Choroid plexus epithelial cell (primary cell): ENCODE measurements around the gene RXRA.

Source experiments
- DNase-seq: peaks from one replicate; pipeline ENCODE4 v3.0.0-alpha.2; 2010; ENCODE audit warnings: low read depth
- H3K4me3 ChIP-seq: 2 replicates; pipeline ENCODE4 v1.5.1; 2011; ENCODE audit warnings: low read depth, mild to moderate bottlenecking, control low read depth, low read length, moderate library complexity
- TF ChIP-seq, protein P1 (sequence below): conservative IDR thresholded peaks from 2 replicates; pipeline ENCODE4 v1.5.1; 2011; ENCODE audit warnings: low read depth, mild to moderate bottlenecking, control low read depth, inconsistent platforms, low read length, moderate library complexity

RXRA gene

DNA sequence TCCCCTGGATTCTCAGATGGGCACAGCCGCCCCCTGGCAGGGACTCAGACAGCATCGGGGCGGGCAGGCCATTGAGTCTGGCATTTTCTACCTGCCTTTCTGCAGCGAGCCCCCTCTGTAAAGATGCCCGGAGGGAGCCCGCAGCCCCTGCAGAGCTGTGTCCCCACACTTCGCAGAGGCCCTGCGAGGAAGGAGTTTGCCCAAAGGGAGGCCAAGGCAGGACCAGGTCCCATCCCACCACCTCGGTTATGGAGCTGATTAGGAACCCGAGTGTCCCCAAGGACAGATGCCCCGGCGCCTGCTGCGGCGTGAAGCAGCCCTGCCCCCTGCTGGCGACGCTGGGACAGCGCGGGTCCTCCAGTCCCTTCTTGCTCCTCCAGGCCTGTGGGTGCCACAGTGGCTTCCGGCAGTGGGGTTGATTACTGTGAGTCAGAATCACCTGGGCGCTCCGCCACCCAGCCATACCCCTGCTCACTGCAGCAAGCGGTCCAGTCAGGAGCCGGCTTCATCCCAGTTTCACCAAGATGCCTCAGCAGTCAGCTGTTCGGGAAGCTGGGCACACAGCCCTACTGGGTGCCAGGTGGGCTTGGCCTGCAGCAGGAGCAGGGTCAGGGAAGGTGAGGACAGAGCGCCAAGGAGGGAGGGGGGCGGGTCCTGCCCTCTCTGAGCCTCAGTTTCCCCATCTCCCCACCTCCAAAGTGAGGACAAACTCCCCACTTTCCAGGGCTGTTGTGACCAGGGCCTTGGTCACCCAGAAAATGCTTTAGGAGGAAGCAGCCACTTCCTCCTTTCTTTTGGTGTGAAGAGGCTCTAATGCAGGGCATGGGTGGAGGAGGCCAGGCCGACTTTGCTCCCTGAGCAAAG is 117.2 kb downstream of the RXRA start:
- no peak overlapping the region for H3K4me3 ChIP-seq
- TF ChIP-seq, protein P1, sequence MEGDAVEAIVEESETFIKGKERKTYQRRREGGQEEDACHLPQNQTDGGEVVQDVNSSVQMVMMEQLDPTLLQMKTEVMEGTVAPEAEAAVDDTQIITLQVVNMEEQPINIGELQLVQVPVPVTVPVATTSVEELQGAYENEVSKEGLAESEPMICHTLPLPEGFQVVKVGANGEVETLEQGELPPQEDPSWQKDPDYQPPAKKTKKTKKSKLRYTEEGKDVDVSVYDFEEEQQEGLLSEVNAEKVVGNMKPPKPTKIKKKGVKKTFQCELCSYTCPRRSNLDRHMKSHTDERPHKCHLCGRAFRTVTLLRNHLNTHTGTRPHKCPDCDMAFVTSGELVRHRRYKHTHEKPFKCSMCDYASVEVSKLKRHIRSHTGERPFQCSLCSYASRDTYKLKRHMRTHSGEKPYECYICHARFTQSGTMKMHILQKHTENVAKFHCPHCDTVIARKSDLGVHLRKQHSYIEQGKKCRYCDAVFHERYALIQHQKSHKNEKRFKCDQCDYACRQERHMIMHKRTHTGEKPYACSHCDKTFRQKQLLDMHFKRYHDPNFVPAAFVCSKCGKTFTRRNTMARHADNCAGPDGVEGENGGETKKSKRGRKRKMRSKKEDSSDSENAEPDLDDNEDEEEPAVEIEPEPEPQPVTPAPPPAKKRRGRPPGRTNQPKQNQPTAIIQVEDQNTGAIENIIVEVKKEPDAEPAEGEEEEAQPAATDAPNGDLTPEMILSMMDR, result peak; percentile 96
- DNase-seq, result peak; percentile 87

DNA sequence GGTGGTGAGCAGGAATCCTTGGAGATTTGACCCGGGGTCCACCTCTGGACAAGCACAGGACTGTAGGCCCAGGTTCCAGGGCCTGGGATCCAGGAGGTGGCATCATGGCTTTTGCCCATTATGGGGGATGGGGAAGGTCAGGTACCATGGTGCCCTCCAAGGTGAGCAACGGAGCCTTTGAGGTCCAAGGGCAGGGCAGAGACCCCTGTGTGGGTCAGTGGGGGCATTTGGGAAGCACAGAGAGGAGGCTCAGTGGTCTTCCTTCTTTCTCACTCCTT is 117.7 kb downstream of the RXRA start:
- H3K4me3 ChIP-seq, result no peak overlapping the region
- TF ChIP-seq, protein P1, result no peak
- DNase-seq, result no peak

GRCh38 chr9:134445000-134445399 is 118.7 kb downstream of the RXRA start:
- H3K4me3 ChIP-seq, result no peak overlapping the region
- TF ChIP-seq, protein P1, result no peak
- peak; percentile 20 for DNase-seq

DNA sequence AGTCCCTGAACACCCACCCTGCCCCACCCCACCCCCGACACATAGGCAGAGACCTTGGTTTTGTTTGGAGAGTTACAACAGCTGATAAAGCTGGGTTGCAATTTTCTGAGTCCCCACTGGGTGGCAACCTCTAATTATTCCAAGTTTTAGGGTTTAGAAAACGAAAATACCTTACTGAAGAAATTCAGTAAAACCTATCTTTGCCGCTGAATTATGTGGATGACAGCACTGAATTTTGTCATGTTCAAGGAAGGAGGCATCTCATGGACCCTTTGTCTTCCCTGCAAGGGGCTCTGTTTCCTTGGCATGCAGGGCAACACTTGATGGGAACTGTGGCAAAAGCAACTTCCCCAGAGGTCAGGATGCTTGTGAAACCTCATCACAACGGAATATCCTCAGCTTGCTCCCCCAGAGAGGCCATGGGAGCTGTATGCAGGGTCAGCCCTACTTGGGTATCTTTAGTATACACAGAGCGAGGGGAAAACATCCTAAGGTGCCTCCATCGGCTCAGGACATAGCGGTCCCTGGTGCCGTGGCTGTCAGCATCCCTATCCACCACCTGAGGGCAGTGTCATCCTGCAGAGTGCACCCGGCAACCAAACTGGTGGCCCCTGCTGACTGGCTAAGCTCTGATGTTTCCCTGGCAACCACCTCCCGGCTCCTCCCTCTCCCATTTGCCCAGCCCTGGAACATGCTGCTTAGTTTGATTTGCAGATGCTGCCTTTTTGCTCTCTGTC is 123.1 kb downstream of the RXRA start:
- TF ChIP-seq, protein P1, result peak; percentile 97
- peak; percentile 98 for DNase-seq
- H3K4me3 ChIP-seq, result no peak overlapping the region

- no peak for DNase-seq
- H3K4me3 ChIP-seq, result no peak overlapping the region
- TF ChIP-seq, protein P1, result no peak
Measured at GRCh38 chr9:134451700-134452458, 125.6 kb downstream of the RXRA start.

- TF ChIP-seq, protein P1, result no peak
- no peak overlapping the region for H3K4me3 ChIP-seq
- no peak for DNase-seq
Measured at GRCh38 chr9:134452728-134453127, 126.5 kb downstream of the RXRA start.
